GM23338 (cell line): ENCODE data around the gene CIAO3. TPM values are rescaled to one million over a fixed set of nuclear protein-coding genes. Genes with fewer than 3 reads are reported as not detected.

Experiments
- ATAC-seq: fragments of 200-7000 bp; cut with Tn5 transposase; 3 replicates; pipeline ENCODE4 v1.9.1; 2020
- DNase-seq: peaks from one replicate; pipeline ENCODE4 v3.0.0-alpha.2; 2015; ENCODE audit warnings: low spot score
- H2AFZ ChIP-seq: fragments of 200-600 bp; sonication (generic); 2 replicates; pipeline ENCODE4 v1.8.0; 2016; ENCODE audit warnings: antibody characterized with exemption, mild to moderate bottlenecking, moderate library complexity
- H3F3A ChIP-seq: fragments of 200-600 bp; sonication (generic); replicated peaks from 2 replicates; pipeline ENCODE4 v1.8.0; 2017; ENCODE audit warnings: antibody characterized with exemption, mixed run types, low read depth
- H3K27ac ChIP-seq: fragments of 200-600 bp; sonication (generic); 2 replicates; pipeline ENCODE4 v1.6.1; 2016; ENCODE audit warnings: low read depth
- H3K27me3 ChIP-seq: fragments of 200-600 bp; sonication (generic); 2 replicates; pipeline ENCODE4 v1.8.0; 2016; ENCODE audit warnings: mild to moderate bottlenecking, mixed run types, moderate library complexity; ENCODE audit not compliant: insufficient read depth
- H3K36me3 ChIP-seq: fragments of 200-600 bp; sonication (generic); 2 replicates; pipeline ENCODE4 v1.8.0; 2016; ENCODE audit warnings: mild to moderate bottlenecking; ENCODE audit not compliant: insufficient read depth
- H3K4me1 ChIP-seq: fragments of 200-600 bp; sonication (generic); 2 replicates; pipeline ENCODE4 v1.8.0; 2016; ENCODE audit warnings: mild to moderate bottlenecking, moderate library complexity; ENCODE audit not compliant: insufficient read depth
- H3K4me2 ChIP-seq: fragments of 200-600 bp; sonication (generic); 2 replicates; pipeline ENCODE4 v1.7.1; 2017; ENCODE audit warnings: mixed run types
- H3K4me3 ChIP-seq: fragments of 200-600 bp; sonication (generic); 2 replicates; pipeline ENCODE4 v1.6.1; 2016; ENCODE audit warnings: mixed run types
- H3K79me2 ChIP-seq: fragments of 200-600 bp; sonication (generic); replicated peaks from 2 replicates; pipeline ENCODE4 v1.8.0; 2017; ENCODE audit warnings: mild to moderate bottlenecking; ENCODE audit not compliant: insufficient read depth
- H3K9me2 ChIP-seq: fragments of 200-600 bp; sonication (generic); 2 replicates; pipeline ENCODE4 v1.8.0; 2017; ENCODE audit not compliant: insufficient read depth
- H4K20me1 ChIP-seq: fragments of 200-600 bp; sonication (generic); replicated peaks from 2 replicates; pipeline ENCODE4 v1.8.0; 2017; ENCODE audit warnings: mild to moderate bottlenecking; ENCODE audit not compliant: insufficient read depth
- H3K27ac Mint-ChIP-seq: 2 replicates; pipeline ENCODE4 v1.8.0; 2020; ENCODE audit warnings: inconsistent platforms, mild to moderate bottlenecking, moderate library complexity, mixed read lengths
- H3K27me3 Mint-ChIP-seq: 3 replicates; pipeline ENCODE4 v1.8.0; 2022; ENCODE audit warnings: low read depth, mild to moderate bottlenecking, moderate library complexity, mixed read lengths, inconsistent platforms; ENCODE audit not compliant: insufficient read depth, poor library complexity
- H3K36me3 Mint-ChIP-seq: 3 replicates; pipeline ENCODE4 v1.8.0; 2021; ENCODE audit warnings: low read depth, mild to moderate bottlenecking, inconsistent platforms, moderate library complexity, mixed read lengths
- H3K4me1 Mint-ChIP-seq: 3 replicates; pipeline ENCODE4 v1.8.0; 2020; ENCODE audit warnings: mild to moderate bottlenecking, inconsistent platforms, mixed read lengths
- H3K4me3 Mint-ChIP-seq: 3 replicates; pipeline ENCODE4 v1.8.0; 2021; ENCODE audit warnings: moderate library complexity, mild to moderate bottlenecking, inconsistent platforms, mixed read lengths
- H3K9me3 Mint-ChIP-seq: 3 replicates; pipeline ENCODE4 v1.8.0; 2020; ENCODE audit warnings: moderate library complexity, mild to moderate bottlenecking, inconsistent platforms, mixed read lengths
- EZH2phosphoT487 ChIP-seq: fragments of 200-600 bp; sonication (generic); IDR thresholded peaks from one replicate; pipeline ENCODE4 v1.8.1; 2018; ENCODE audit warnings: antibody characterized with exemption; ENCODE audit not compliant: unreplicated experiment
- STAT1 ChIP-seq: IDR thresholded peaks from one replicate; pipeline ENCODE4 v1.6.1; 2016; ENCODE audit warnings: antibody characterized with exemption; ENCODE audit not compliant: unreplicated experiment
- ZNF114 ChIP-seq: fragments of 250-450 bp; sonication (Bioruptor Pico); IDR thresholded peaks from 2 replicates; pipeline ENCODE4 v1.5.0; 2020; ENCODE audit warnings: mild to moderate bottlenecking, moderate library complexity
- ZNF331 ChIP-seq: fragments of 250-450 bp; sonication (Bioruptor Pico); IDR thresholded peaks from 2 replicates; pipeline ENCODE4 v1.5.0; 2020; ENCODE audit warnings: low read depth, mild to moderate bottlenecking, moderate library complexity
- polyA plus RNA-seq: library from polyadenylated mRNA; unstranded; fragments of >200 nt; fragmentation: Nextera tagmentation; extraction: Ambion mirVana; gene quantifications from 2 replicates; pipeline ENCODE4 v1.2.1, GENCODE V29; 2016
- total RNA-seq: library from RNA; depleted of rRNA; stranded (reverse); fragments of >200 nt; shearing (Covaris generic); gene quantifications from 2 replicates; pipeline ENCODE4 v1.2.3, GENCODE V29; 2014
- TF ChIP-seq, protein P1 (sequence below): IDR thresholded peaks from 2 replicates; pipeline ENCODE4 v1.6.1; 2016; ENCODE audit warnings: antibody characterized with exemption
- TF ChIP-seq, protein P2 (sequence below): IDR thresholded peaks from one replicate; pipeline ENCODE4 v1.6.1; 2018; ENCODE audit warnings: antibody characterized with exemption; ENCODE audit not compliant: unreplicated experiment
- TF ChIP-seq, protein P3 (sequence below), 2 experiments: fragments of 200-600 bp in 1 of 2; sonication (generic) in 1 of 2; conservative IDR thresholded peaks; 2 replicates each; pipeline versions ENCODE4 v1.5.1 to v1.6.1; 2016 to 2017; ENCODE audit warnings: antibody characterized with exemption in 2 of 2, low read depth in 2 of 2, mild to moderate bottlenecking in 2 of 2, moderate library complexity in 1 of 2

CIAO3 gene
- total and polyA plus RNA-seq, 2 experiments from 2014 or later, result 13.0 to 42.3 TPM

DNA sequence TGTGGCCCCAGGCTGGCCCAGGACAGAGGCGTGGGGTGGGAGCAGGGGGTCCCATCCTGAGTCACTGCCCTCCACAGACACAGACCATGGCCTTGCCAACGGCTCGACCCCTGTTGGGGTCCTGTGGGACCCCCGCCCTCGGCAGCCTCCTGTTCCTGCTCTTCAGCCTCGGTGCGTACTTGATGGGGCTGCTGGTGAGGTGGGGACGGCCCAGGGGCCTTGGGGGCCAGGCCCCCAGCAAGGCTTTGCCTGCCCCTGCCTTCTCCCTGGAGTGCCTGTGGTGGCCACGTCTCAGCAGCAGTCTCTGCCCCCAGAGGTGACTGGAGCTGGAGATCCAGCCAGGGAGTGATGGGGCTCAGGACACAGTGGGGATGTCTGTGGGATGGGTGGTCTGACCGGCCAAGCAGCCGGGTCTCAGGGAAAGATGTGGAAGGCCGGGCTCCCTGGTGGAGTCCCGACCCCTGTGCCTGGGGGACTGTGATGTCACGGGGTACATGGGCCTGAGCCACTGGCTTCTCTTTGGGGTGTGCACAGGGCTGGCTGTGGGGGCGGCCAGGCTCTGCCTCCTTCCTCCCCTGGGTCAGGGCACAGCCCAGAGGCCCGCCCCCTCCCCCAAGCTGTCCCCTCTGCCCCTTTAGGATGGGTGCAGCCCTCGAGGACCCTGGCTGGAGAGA lies 21.9 kb upstream of the CIAO3 start:
- H3K4me3 ChIP-seq, result no peak overlapping the region
- TF ChIP-seq, protein P1, sequence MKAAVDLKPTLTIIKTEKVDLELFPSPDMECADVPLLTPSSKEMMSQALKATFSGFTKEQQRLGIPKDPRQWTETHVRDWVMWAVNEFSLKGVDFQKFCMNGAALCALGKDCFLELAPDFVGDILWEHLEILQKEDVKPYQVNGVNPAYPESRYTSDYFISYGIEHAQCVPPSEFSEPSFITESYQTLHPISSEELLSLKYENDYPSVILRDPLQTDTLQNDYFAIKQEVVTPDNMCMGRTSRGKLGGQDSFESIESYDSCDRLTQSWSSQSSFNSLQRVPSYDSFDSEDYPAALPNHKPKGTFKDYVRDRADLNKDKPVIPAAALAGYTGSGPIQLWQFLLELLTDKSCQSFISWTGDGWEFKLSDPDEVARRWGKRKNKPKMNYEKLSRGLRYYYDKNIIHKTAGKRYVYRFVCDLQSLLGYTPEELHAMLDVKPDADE, result no peak
- TF ChIP-seq, protein P2, sequence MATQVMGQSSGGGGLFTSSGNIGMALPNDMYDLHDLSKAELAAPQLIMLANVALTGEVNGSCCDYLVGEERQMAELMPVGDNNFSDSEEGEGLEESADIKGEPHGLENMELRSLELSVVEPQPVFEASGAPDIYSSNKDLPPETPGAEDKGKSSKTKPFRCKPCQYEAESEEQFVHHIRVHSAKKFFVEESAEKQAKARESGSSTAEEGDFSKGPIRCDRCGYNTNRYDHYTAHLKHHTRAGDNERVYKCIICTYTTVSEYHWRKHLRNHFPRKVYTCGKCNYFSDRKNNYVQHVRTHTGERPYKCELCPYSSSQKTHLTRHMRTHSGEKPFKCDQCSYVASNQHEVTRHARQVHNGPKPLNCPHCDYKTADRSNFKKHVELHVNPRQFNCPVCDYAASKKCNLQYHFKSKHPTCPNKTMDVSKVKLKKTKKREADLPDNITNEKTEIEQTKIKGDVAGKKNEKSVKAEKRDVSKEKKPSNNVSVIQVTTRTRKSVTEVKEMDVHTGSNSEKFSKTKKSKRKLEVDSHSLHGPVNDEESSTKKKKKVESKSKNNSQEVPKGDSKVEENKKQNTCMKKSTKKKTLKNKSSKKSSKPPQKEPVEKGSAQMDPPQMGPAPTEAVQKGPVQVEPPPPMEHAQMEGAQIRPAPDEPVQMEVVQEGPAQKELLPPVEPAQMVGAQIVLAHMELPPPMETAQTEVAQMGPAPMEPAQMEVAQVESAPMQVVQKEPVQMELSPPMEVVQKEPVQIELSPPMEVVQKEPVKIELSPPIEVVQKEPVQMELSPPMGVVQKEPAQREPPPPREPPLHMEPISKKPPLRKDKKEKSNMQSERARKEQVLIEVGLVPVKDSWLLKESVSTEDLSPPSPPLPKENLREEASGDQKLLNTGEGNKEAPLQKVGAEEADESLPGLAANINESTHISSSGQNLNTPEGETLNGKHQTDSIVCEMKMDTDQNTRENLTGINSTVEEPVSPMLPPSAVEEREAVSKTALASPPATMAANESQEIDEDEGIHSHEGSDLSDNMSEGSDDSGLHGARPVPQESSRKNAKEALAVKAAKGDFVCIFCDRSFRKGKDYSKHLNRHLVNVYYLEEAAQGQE, result no peak
- Mint-ChIP-seq H3K27me3 (peaks cover 15% of the 10 kb centered on the region), H3K36me3 (no peaks in the 10 kb centered on the region), H3K4me3 (no peak overlapping the region), H3K27ac (no peak overlapping the region), H3K4me1 (no peaks in the 10 kb centered on the region; the same call in 1 of the 3 replicates), H3K9me3 (no peaks in the 10 kb centered on the region; the same call in 2 of the 3 replicates)
- H4K20me1 ChIP-seq, result no peaks in the 10 kb centered on the region
- no peaks in the 10 kb centered on the region for H3K27me3 ChIP-seq
- H2AFZ ChIP-seq, result no peak overlapping the region
- no peaks in the 10 kb centered on the region for H3K36me3 ChIP-seq
- no peak overlapping the region for H3K4me2 ChIP-seq
- H3K79me2 ChIP-seq, result no peaks in the 10 kb centered on the region
- no peak overlapping the region for H3K27ac ChIP-seq
- no peak for ATAC-seq
- no peaks in the 10 kb centered on the region for H3K4me1 ChIP-seq
- H3F3A ChIP-seq, result no peaks in the 10 kb centered on the region
- no peak for DNase-seq
- H3K9me2 ChIP-seq, result no peaks in the 10 kb centered on the region

DNA sequence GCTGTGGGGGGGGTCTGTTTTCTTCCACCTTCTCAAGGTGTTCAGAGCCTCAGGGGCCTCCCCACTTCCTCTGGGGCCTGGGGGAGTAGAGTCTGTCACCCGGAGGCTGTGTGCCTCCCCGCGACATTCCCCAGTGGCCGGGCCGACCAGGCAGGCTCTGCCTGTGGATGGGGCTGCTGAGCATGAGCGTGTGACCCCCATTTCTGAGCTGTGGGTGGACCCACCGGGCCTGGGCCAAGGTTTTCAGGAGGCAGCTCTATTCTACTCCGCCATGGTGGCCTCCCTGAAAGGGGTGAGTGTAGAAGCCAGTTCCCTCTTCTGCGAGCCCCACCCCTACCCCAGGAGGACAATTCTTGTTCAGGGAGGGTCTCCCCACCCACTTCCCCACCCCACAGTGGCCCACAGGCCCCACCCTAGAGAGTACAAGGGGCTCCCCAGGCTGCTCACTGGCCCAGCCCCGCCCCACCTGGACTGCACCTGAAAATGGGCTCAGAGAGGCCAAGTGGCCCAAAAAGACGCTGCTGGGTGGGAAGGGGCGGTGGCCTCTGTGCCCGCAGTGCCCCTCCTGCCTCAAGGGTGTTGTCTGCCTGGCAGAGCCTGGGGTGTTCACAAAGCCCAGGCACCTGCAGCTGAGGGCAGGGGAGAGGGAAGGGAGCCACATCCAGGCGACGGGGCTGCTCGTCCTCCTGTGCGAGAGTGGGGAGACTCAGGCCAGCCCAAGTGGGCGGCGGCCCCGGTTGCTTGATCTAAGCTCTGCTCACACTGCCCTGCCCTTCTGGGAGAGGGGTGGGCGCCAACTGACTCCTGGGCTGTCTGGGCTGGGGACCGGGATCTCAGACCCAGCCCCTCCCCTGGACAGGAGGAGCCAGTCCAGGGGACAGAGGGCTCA lies 21.1 kb upstream of the CIAO3 start:
- no peaks in the 10 kb centered on the region for H3K27me3 ChIP-seq
- H3K27ac Mint-ChIP-seq, result no peak overlapping the region
- H2AFZ ChIP-seq, result no peak overlapping the region
- no peaks in the 10 kb centered on the region for H3K36me3 ChIP-seq
- TF ChIP-seq ZNF114 (CRISPR knock-in tag) (no peak), EZH2phosphoT487 (no peak), ZNF331 (CRISPR knock-in tag) (no peak), STAT1 (no peak)
- TF ChIP-seq, protein P2, result no peak
- TF ChIP-seq, protein P1, result no peak
- TF ChIP-seq, protein P3, sequence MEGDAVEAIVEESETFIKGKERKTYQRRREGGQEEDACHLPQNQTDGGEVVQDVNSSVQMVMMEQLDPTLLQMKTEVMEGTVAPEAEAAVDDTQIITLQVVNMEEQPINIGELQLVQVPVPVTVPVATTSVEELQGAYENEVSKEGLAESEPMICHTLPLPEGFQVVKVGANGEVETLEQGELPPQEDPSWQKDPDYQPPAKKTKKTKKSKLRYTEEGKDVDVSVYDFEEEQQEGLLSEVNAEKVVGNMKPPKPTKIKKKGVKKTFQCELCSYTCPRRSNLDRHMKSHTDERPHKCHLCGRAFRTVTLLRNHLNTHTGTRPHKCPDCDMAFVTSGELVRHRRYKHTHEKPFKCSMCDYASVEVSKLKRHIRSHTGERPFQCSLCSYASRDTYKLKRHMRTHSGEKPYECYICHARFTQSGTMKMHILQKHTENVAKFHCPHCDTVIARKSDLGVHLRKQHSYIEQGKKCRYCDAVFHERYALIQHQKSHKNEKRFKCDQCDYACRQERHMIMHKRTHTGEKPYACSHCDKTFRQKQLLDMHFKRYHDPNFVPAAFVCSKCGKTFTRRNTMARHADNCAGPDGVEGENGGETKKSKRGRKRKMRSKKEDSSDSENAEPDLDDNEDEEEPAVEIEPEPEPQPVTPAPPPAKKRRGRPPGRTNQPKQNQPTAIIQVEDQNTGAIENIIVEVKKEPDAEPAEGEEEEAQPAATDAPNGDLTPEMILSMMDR (conservative IDR thresholded peaks at IDR 0.05; ENCODE audit: low read depth in 2 of 2), result no peak
- H3K4me1 ChIP-seq, result no peaks in the 10 kb centered on the region
- no peak overlapping the region for H3K4me2 ChIP-seq
- H3K27me3 Mint-ChIP-seq, result peaks cover 15% of the 10 kb centered on the region
- no peak overlapping the region for H3K4me3 ChIP-seq
- no peaks in the 10 kb centered on the region for H3F3A ChIP-seq
- H3K9me2 ChIP-seq, result no peaks in the 10 kb centered on the region
- no peak overlapping the region for H3K4me3 Mint-ChIP-seq
- no peaks in the 10 kb centered on the region for H4K20me1 ChIP-seq
- DNase-seq (no peak), ATAC-seq (peak; percentile 26)
- no peaks in the 10 kb centered on the region; the same call in 1 of the 3 replicates for H3K4me1 Mint-ChIP-seq
- H3K27ac ChIP-seq, result no peak overlapping the region
- no peaks in the 10 kb centered on the region for H3K79me2 ChIP-seq
- H3K9me3 Mint-ChIP-seq, result no peaks in the 10 kb centered on the region; the same call in 2 of the 3 replicates
- H3K36me3 Mint-ChIP-seq, result no peaks in the 10 kb centered on the region
